Gastroesophageal sphincter (tissue), 4 donors: Measurements from ENCODE around the gene MTHFD1L. TPM values are rescaled to one million over a fixed set of nuclear protein-coding genes. Genes with fewer than 3 reads are reported as not detected.
A peak's percentile ranks its signal among the peaks of the same experiment; 100 is the strongest.

Experiments used
- ATAC-seq: fragments of 150-250 bp; one replicate; pipeline ENCODE4 v1.9.1; 2016; ENCODE audit warnings: mild to moderate bottlenecking, moderate library complexity
- H3K27ac ChIP-seq, 4 donors: fragments of 200-600 bp; sonication (generic) in 3 of 4; 1 replicate in 3 of 4; 2 replicates in 1 of 4; pipeline ENCODE4 v1.5.1; 2016 to 2019
- H3K27me3 ChIP-seq: fragments of 200-600 bp; sonication (generic); one replicate; pipeline ENCODE4 v1.5.1; 2019
- H3K36me3 ChIP-seq, 2 donors: fragments of 200-600 bp; sonication (generic); one replicate each; pipeline ENCODE4 v1.5.1; 2019; ENCODE audit warnings: control low read depth in 1 of 2
- H3K4me1 ChIP-seq, 3 donors: fragments of 200-600 bp; sonication (generic); 1 replicate in 2 of 3; 2 replicates in 1 of 3; pipeline ENCODE4 v1.5.1; 2016 to 2019; ENCODE audit warnings: control low read depth in 2 of 3
- H3K4me3 ChIP-seq, 2 donors: fragments of 200-600 bp; sonication (generic); one replicate each; pipeline ENCODE4 v1.5.1; 2019; ENCODE audit warnings: mild to moderate bottlenecking in 1 of 2, moderate library complexity in 1 of 2
- H3K9me3 ChIP-seq, 3 donors: fragments of 200-600 bp; sonication (generic); one replicate each; pipeline ENCODE4 v1.5.1; 2017 to 2019; ENCODE audit warnings: control low read depth in 2 of 3
- CTCF ChIP-seq, 4 experiments: fragments of 200-600 bp in 2 of 4; fragments of 450-650 bp in 2 of 4; sonication (generic) in 1 of 4; IDR thresholded peaks; one replicate each; pipeline ENCODE4 v1.5.1; 2017 to 2019; ENCODE audit warnings: antibody characterized with exemption in 4 of 4, mild to moderate bottlenecking in 2 of 4, moderate library complexity in 2 of 4
- EP300 ChIP-seq: sonication (generic); formaldehyde crosslinking; IDR thresholded peaks from one replicate; pipeline ENCODE4 v1.6.1; 2017; ENCODE audit warnings: antibody characterized with exemption, mild to moderate bottlenecking
- POLR2A ChIP-seq, 2 donors: fragments of 450-650 bp; IDR thresholded peaks; one replicate each; pipeline ENCODE4 v1.6.1; 2017; ENCODE audit warnings: antibody characterized with exemption in 2 of 2, mild to moderate bottlenecking in 2 of 2, moderate library complexity in 1 of 2
- POLR2AphosphoS5 ChIP-seq: sonication (generic); formaldehyde crosslinking; IDR thresholded peaks from one replicate; pipeline ENCODE4 v1.6.1; 2017; ENCODE audit warnings: antibody characterized with exemption
- WGBS, 2 donors: methylation state at CpG; one replicate each; pipeline ENCODE4 v1.1.5; 2018; ENCODE audit warnings: low coverage in 1 of 2; 5-methylcytosine and 5-hydroxymethylcytosine counted together
- total RNA-seq, 4 donors: library from RNA; depleted of rRNA; stranded (reverse); fragments of >200 nt; gene quantifications; one replicate each; pipeline ENCODE4 v1.1.0, GENCODE V29; 2016

MTHFD1L gene
- total RNA-seq, 4 donors from 2014 or later = 1.2 to 10.8 (median 4.0) TPM

GRCh38 chr6:150925976-150926375 is 60.5 kb downstream of the MTHFD1L start:
- H3K4me1 ChIP-seq = peaks cover 0 to 5% (median 0%) of the 10 kb centered on the region in 3 donors
- no peak overlapping the region for H3K4me3 ChIP-seq
- TF ChIP-seq EP300 = no peak
- TF ChIP-seq POLR2AphosphoS5 = no peak
- no peak for TF ChIP-seq POLR2A (IDR thresholded peaks at IDR 0.05)
- no peak for TF ChIP-seq CTCF (IDR thresholded peaks at IDR 0.05)
- 40 to 62% methylated on average over 5 to 7 of the region's 7 CpGs for WGBS, 2 donors
- H3K27ac ChIP-seq = peak overlapping the region in 3 of 4 donors; percentile 11 to 34 (median 19)
- no peak for ATAC-seq
- no peaks in the 10 kb centered on the region for H3K9me3 ChIP-seq
- H3K27me3 ChIP-seq = no peaks in the 10 kb centered on the region
- peaks cover 0 to 4% of the 10 kb centered on the region in 2 donors for H3K36me3 ChIP-seq

- Histone ChIP-seq H3K9me3 (no peaks in the 10 kb centered on the region), H3K4me3 (no peak overlapping the region), H3K27ac (no peak overlapping the region), H3K27me3 (no peaks in the 10 kb centered on the region), H3K4me1 (peaks cover 0 to 12% (median 0%) of the 10 kb centered on the region in 3 donors), H3K36me3 (no peaks in the 10 kb centered on the region)
- ATAC-seq = no peak
- TF ChIP-seq CTCF (IDR thresholded peaks at IDR 0.05) = peak in 1 of 4 experiments; percentile 15
- no peak for TF ChIP-seq EP300
- WGBS, 2 donors = 100% methylated on average over 1 of the region's 3 CpGs; no CpG with 5 or more reads in 1 of the 2 donors
These were observed 63.4 kb downstream of the MTHFD1L start for GRCh38 chr6:150928882-150929281.

GRCh38 chr6:150929416-150929815 is 63.9 kb downstream of the MTHFD1L start:
- Histone ChIP-seq H3K9me3 (no peaks in the 10 kb centered on the region), H3K27me3 (no peaks in the 10 kb centered on the region), H3K4me3 (no peak overlapping the region), H3K36me3 (no peaks in the 10 kb centered on the region), H3K27ac (no peak overlapping the region), H3K4me1 (peaks cover 0 to 12% (median 0%) of the 10 kb centered on the region in 3 donors)
- ATAC-seq = no peak
- no peak for TF ChIP-seq CTCF (IDR thresholded peaks at IDR 0.05)
- TF ChIP-seq POLR2A (IDR thresholded peaks at IDR 0.05) = no peak
- TF ChIP-seq POLR2AphosphoS5 = no peak
- no peak for TF ChIP-seq EP300
- WGBS, 2 donors = 35% methylated on average over 2 of the region's 2 CpGs; no CpG with 5 or more reads in 1 of the 2 donors

GRCh38 chr6:150930841-150931240 is 65.3 kb downstream of the MTHFD1L start:
- Histone ChIP-seq H3K27ac (no peak overlapping the region), H3K9me3 (no peaks in the 10 kb centered on the region), H3K4me1 (peaks cover 0 to 12% (median 0%) of the 10 kb centered on the region in 3 donors), H3K36me3 (peaks cover 0 to 3% of the 10 kb centered on the region in 2 donors), H3K4me3 (no peak overlapping the region), H3K27me3 (no peaks in the 10 kb centered on the region)
- WGBS, 2 donors = 31 to 57% methylated on average over 1 of the region's 1 CpG
- no peak for TF ChIP-seq POLR2AphosphoS5
- TF ChIP-seq CTCF (IDR thresholded peaks at IDR 0.05) = no peak
- TF ChIP-seq EP300 = no peak
- no peak for TF ChIP-seq POLR2A (IDR thresholded peaks at IDR 0.05)
- no peak for ATAC-seq

- Histone ChIP-seq H3K4me1 (peaks cover 0 to 12% (median 0%) of the 10 kb centered on the region in 3 donors), H3K4me3 (no peak overlapping the region), H3K27me3 (no peaks in the 10 kb centered on the region), H3K9me3 (no peaks in the 10 kb centered on the region), H3K36me3 (peaks cover 0 to 3% of the 10 kb centered on the region in 2 donors), H3K27ac (no peak overlapping the region)
- no peak for TF ChIP-seq CTCF (IDR thresholded peaks at IDR 0.05)
- TF ChIP-seq POLR2AphosphoS5 = no peak
- TF ChIP-seq EP300 = no peak
- no peak for TF ChIP-seq POLR2A (IDR thresholded peaks at IDR 0.05)
- WGBS, 2 donors = 53 to 57% methylated on average over 1 of the region's 1 CpG
- ATAC-seq = no peak
These were observed 65.9 kb downstream of the MTHFD1L start for GRCh38 chr6:150931405-150931804.
